ENCODE data around the gene DMD.
"Not testable (repeated sequence)": the region's sequence is repeated elsewhere in the genome, so short reads cannot be mapped to it uniquely, and the experiment has no call there.

Gene DMD

GRCh38 chrX:31670245-31670644 lies 1541.1 kb downstream of the DMD start:
- no peak for DNase-seq

GRCh38 chrX:31665454-31665853 lies 1545.9 kb downstream of the DMD start:
- no peak for DNase-seq

- no peak for DNase-seq
Measured at GRCh38 chrX:31663172-31663571, 1548.2 kb downstream of the DMD start.

- no peak for DNase-seq
Measured at GRCh38 chrX:31661280-31661810, 1550.0 kb downstream of the DMD start.

- DNase-seq, result no peak
Measured at GRCh38 chrX:31658360-31658759, 1553.0 kb downstream of the DMD start.

- DNase-seq, result no peak
Measured at GRCh38 chrX:31656013-31656412, 1555.3 kb downstream of the DMD start.

- no peak for DNase-seq
Measured at GRCh38 chrX:31653422-31653821, 1557.9 kb downstream of the DMD start.

- no peak for DNase-seq
Measured at GRCh38 chrX:31652650-31653049, 1558.7 kb downstream of the DMD start.

- DNase-seq, result no peak
Measured at GRCh38 chrX:31649201-31649600, 1562.1 kb downstream of the DMD start.

- DNase-seq, result no peak
Measured at GRCh38 chrX:31633349-31633748, 1578.0 kb downstream of the DMD start.

GRCh38 chrX:31629195-31629594 lies 1582.2 kb downstream of the DMD start:
- no peak for DNase-seq

- DNase-seq, result no peak
Measured at GRCh38 chrX:31609130-31609529, 1602.2 kb downstream of the DMD start.

- no peak for DNase-seq
Measured at GRCh38 chrX:31608638-31609037, 1602.7 kb downstream of the DMD start.

- no peak for DNase-seq
Measured at GRCh38 chrX:31606771-31607170, 1604.6 kb downstream of the DMD start.

- DNase-seq, result no peak
Measured at GRCh38 chrX:31604629-31605221, 1606.6 kb downstream of the DMD start.

GRCh38 chrX:31603411-31604120 lies 1607.8 kb downstream of the DMD start:
- no peak for DNase-seq

GRCh38 chrX:31600823-31601222 lies 1610.5 kb downstream of the DMD start:
- DNase-seq, result no peak

GRCh38 chrX:31593353-31593752 lies 1618.0 kb downstream of the DMD start:
- DNase-seq, result no peak

GRCh38 chrX:31591355-31591754 lies 1620.0 kb downstream of the DMD start:
- DNase-seq, result no peak

GRCh38 chrX:31590581-31591114 lies 1620.7 kb downstream of the DMD start:
- no peak for DNase-seq

GRCh38 chrX:31589503-31589902 lies 1621.8 kb downstream of the DMD start:
- no peak for DNase-seq

GRCh38 chrX:31588355-31588754 lies 1623.0 kb downstream of the DMD start:
- DNase-seq, result no peak

- not testable (repeated sequence) for DNase-seq
Measured at GRCh38 chrX:31583892-31584291, 1627.5 kb downstream of the DMD start.

GRCh38 chrX:31580726-31581125 lies 1630.6 kb downstream of the DMD start:
- no peak for DNase-seq
